Umbilical cord (tissue), 2 donors: ENCODE data around the gene LSM4. TPM values are rescaled to one million over a fixed set of nuclear protein-coding genes. Genes with fewer than 3 reads are reported as not detected.

ENCODE experiments used
- DNase-seq: peaks from one replicate; pipeline ENCODE4 v3.0.0-alpha.2; 2015; ENCODE audit warnings: low spot score
- total RNA-seq: library from RNA; depleted of rRNA; stranded (reverse); fragments of >200 nt; gene quantifications from one replicate; pipeline ENCODE4 v1.2.3, GENCODE V29; 2014; ENCODE audit warnings: low replicate concordance; ENCODE audit not compliant: insufficient read depth

Gene LSM4
- total RNA-seq, 1 donor from 2014 or later: 37.6 TPM

GRCh38 chr19:18279266-18279515 is 43.7 kb downstream of the LSM4 start:
- no peak for DNase-seq

DNA sequence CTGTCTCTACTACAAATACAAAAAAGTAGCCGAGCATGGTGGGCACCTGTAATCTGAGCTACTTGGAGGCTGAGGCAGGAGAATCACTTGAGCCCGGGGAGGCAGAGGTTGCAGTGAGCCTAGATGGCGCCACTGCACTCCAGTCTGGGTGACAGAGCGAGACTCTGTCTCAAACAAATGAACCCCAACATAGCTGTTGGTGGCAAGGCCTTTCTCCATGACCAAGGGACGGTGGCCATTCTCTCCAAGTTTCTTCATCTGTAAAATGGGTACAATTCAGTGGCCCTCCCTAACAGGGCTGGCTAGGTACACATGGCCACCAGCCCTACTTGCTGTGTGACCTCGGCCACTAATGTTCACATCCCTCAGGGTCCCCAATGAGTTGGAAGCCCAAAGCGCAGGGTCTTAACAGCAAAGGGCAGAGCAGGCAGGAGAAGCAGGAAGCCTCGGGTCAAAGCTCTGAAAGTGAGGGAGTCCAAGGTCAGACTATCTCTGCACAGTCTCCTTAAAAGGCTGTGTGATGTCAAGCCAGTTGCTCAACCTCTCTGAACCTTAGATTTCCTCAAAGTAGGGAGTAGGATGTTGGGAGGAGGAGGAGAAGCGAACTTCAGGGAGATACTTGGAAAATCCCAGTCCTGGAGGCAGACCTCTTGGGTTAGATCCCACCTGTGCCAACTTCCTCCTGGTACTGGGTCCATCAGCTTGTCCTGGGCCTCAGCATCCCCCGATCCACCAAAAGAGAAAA is 44.2 kb downstream of the LSM4 start:
- peak; percentile 64 for DNase-seq

GRCh38 chr19:18274781-18275356 is 48.0 kb downstream of the LSM4 start:
- DNase-seq: peak; percentile 86

- peak; percentile 36 for DNase-seq
Observed at GRCh38 chr19:18274219-18274780, 48.6 kb downstream of the LSM4 start, which contains the start of gene IQCN. IQCN (minus strand) TSS chr19:18274452; CDS start chr19:18269478, 4,974 bp downstream.

DNA sequence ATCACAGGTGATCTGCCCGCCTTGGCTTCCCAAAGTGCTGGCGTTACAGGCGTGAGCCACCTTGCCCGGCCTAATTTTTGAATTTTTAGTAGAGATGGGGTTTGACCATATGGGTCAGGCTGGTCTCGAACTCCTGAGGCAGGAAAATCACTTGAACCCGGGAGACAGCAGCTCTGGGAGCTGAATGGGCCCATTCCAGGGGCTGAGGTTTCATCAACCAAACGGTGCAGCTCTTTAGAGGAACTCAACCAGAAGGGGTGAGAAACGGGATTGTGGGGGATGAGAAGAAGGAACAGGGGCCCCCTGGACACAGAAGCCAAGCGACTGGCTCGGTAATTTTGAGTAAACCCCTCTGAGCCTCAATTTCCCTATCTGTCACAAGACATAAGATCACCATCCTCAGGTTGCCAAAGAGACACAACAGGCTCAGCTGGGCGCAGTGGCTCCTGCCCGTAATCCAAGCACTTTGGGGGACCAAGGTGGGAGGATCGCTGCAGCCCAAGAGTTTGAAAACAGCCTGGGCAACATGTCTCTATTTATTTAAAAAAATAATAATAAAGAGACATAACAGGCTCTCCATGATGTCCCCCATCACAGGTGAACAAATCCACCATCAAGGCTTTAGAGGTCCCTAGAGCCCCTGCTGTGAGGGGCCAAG is 49.2 kb downstream of the LSM4 start:
- no peak for DNase-seq

DNA sequence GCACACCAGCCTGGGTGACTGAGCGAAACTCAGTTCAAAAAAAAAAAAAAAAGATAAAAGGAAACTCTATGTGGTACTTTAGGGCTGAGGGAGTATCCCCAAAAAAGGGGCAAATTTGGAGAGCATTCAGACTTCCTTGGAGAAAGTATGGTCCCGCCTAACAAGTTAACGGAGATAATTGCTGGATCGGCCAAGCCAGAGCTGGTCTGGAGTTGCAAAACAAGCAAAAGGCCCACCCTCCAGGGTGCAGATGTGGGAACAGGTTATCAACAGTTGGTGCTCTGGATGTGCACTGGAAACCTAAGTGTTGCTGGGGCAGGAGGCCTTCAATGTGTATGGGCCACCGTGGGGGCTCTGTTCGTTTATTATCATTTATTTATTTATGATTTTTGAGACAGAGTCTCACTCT is 51.4 kb downstream of the LSM4 start:
- peak; percentile 53 for DNase-seq

- DNase-seq: no peak
Observed at GRCh38 chr19:18270326-18270725, 52.5 kb downstream of the LSM4 start.

DNA sequence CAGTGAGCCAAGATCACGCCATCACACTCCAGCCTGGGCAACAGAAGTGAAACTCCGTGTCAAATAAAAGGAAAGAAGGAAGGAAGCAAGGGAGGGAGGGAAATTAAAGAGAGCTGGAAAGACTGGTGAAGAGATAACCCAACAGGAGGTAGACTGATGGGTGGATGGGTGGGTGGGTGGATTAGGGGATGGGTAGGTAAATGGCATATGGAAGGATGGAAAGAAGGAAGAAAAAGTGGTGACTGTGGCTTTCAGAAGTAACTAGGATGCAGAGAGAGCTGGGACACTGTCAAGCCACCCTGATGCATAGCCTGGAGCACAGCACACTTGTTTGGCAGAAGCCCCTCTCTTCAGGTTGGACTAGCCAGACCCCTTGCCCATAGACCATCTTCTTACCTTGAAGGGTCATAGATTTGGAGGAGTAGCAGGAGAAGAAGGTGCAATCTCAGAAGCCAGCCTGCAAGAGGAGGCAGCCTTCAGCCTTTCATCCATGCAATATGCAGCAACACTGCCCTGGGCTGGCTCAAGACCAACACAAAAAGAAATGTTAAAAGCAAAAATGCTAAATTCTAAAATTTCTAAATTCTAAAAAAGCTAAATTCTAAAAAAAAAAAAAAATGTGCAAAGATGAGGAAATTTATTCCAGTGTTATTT is 53.7 kb downstream of the LSM4 start:
- no peak for DNase-seq

DNA sequence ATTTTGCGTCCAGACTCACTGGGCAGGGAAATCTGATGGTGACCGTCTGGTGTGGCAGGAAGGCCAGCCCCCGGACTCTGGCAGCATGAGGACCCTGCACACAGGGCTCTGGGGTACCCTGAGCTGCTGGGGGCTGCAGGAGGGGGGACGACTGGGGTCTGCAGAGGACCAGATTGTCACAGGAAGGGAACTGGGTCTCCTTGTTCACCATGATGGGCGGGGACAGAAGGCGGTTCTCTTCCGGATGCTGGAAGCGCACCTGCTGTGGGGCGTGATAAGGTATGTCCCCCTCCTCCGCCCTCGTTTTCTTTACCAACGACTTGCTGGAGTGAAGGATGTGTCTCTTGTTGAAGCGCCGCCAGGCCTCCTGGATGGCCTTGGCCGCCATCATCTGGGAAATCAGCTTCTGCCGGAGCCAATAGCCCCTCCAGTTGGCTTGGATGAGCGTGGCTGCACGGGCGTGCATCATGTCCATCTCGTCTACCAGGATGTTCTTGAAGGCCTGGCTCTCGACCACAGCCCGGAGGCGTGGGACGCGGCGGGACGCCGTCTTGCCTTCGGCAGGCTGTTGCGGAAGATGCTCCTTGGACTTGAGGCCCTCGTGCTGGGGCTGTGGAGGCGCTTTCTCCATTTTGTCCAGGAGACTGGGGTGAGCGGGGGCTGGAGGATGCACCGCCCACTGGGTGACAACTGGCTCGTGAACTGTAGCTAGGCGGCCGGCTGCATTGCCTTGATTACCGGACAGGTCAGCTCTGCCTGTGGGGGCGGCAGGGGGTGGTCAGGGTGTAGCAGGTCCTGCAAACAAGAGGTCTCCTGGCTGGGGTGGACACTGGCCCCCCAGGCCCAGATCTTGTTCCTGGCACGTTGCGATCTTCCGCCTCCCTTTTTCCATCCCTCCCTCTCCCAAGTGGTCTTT is 55.8 kb downstream of the LSM4 start:
- no peak for DNase-seq

DNA sequence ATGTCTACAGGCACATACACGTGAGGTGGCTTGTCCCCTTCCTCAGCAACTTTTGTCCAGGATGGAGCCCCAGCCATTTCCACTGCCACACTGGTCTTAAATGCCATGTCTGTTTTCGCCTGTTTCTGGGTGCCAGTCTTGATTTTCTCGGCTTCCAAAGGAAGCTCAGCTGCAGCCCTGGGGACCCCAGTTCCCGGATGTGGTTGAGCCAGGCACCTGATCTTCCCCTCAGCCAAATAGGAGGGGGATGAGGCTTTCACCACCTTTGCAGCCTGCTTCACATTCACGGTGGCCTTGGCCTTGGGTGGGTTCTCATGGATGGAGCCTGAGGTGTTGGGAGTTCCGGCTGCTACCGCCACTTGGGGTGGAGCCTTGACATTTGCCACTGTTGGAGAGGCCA is 57.3 kb downstream of the LSM4 start:
- no peak for DNase-seq

DNA sequence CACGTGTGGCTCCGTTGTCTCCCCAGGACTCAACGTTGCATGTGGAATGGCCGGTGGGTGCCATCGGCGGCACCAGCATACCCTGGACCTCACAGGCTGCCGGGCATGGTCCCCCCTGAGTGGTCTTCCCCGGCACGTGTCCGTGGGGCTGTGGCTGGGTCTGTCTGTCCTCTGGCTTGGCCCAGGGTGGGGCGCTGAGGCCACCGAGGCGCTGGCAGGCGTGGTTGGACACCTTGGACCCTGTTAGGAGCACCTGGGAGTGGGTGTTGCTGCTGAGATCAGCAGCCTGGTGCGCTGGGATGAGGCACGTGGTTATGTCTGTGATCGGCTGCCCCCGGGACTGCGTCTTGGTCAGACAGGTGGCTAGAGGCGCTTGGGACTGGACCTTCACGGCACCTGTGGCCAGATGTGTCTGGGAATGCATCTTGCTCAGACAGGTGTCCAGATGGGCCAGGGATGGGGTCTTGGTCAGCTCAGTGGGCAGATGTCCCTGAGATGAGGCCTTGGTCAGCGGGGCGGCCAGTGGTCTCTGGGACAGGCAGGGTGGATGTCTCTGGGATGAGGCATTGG is 57.8 kb downstream of the LSM4 start:
- DNase-seq: no peak

GRCh38 chr19:18264137-18264854 is 58.6 kb downstream of the LSM4 start:
- DNase-seq: no peak

- no peak for DNase-seq
Observed at GRCh38 chr19:18263324-18264136, 59.3 kb downstream of the LSM4 start.

DNA sequence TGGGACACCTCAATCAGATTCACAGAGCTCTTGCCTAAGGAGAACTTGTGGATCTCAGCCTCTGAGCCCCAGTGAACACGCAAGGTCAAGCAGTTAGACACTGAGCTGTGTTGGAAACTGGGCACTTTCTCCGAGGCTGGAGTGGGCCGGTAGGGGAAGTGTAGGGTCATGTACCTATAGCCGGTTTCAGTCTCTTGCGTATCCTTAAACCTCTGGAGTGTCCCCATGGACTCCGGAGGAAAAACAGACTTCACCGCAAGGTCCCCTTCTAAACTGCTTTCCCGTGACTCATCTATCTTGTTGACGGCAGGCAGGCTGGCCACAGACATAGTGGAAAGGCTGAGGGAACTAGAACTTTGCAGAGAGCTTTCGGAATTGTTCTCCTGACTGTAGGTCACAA is 60.0 kb downstream of the LSM4 start:
- DNase-seq: no peak

- no peak for DNase-seq
Observed at GRCh38 chr19:18262144-18262543, 60.7 kb downstream of the LSM4 start.

- no peak for DNase-seq
Observed at GRCh38 chr19:18261474-18261873, 61.4 kb downstream of the LSM4 start.

GRCh38 chr19:18259893-18260292 is 63.0 kb downstream of the LSM4 start:
- no peak for DNase-seq

- DNase-seq: no peak
Observed at GRCh38 chr19:18257503-18258470, 65.1 kb downstream of the LSM4 start.
